ENCODE data around the gene ARHGAP44. TPM values are rescaled to one million over a fixed set of nuclear protein-coding genes. Genes with fewer than 3 reads are reported as not detected.

Gene ARHGAP44
- total RNA-seq, 4 donors from 2014 or later, result 10.9 to 22.0 (median 18.7) TPM

DNA sequence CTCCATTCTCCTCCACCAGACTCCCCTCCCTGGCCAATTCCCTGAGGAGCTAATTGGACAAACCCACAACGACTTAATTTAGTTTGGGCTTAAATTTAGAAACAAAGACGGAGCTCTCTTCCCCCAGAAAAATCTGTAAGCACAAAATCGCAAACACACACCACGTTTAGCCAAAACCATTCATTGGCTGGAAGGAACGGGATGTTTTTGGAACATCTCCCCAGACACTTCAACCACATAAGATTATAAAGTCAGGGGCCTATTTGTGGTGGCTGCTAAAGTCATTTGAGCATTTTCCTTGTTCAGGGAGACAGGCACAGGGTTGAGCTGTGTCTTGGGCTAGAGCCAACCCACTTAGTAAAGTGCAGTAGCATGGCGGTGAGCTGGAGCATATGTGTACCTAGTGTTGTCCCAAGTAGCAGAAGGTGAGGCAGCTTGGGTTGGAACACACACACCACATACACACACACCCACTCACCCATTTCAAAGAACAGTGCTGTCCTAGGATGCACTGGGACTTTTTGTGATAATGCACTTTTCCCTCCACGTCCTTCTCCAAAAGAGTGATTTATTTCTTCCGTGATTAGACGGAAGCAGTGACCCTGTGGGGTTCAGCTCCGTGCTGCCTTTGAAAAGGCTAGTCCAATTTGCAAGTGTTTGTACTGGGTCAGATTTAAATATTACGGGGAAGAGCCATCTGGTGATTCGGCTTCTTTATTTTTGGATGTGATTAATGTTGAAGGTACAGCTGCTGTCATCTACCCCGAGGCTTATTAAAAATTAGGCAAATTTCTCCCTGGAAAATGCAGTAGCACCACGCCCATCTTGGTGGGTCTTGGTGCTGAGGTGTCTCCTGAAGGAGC is 196.4 kb downstream of the ARHGAP44 start:
- H3K36me3 ChIP-seq, result peaks cover 0 to 5% of the 10 kb centered on the region in 2 donors
- DNase-seq, result peak; percentile 79 to 85
- H3K27ac ChIP-seq, result peak overlapping the region; percentile 28 to 55 (median 39)
- 53 to 59% methylated on average over 14 of the region's 14 CpGs for WGBS, 2 donors
- intact Hi-C loops (cut with DNase I), result loop anchor here (10.0 kb wide), 1 partner anchor 191 kb away; no protein-coding TSS in a partner anchor
- no peak overlapping the region for H3K4me3 ChIP-seq (replicated peaks in 1 of 3)
- H3K27me3 ChIP-seq, result no peaks in the 10 kb centered on the region
- TF ChIP-seq, protein P1, sequence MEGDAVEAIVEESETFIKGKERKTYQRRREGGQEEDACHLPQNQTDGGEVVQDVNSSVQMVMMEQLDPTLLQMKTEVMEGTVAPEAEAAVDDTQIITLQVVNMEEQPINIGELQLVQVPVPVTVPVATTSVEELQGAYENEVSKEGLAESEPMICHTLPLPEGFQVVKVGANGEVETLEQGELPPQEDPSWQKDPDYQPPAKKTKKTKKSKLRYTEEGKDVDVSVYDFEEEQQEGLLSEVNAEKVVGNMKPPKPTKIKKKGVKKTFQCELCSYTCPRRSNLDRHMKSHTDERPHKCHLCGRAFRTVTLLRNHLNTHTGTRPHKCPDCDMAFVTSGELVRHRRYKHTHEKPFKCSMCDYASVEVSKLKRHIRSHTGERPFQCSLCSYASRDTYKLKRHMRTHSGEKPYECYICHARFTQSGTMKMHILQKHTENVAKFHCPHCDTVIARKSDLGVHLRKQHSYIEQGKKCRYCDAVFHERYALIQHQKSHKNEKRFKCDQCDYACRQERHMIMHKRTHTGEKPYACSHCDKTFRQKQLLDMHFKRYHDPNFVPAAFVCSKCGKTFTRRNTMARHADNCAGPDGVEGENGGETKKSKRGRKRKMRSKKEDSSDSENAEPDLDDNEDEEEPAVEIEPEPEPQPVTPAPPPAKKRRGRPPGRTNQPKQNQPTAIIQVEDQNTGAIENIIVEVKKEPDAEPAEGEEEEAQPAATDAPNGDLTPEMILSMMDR (IDR thresholded peaks at IDR 0.05), result no peak
- TF ChIP-seq POLR2A (IDR thresholded peaks at IDR 0.05), result no peak
- H3K9me3 ChIP-seq, result no peaks in the 10 kb centered on the region
- peaks cover 4 to 49% of the 10 kb centered on the region in 2 donors for H3K4me1 ChIP-seq

GRCh38 chr17:12987120-12987519 is 197.8 kb downstream of the ARHGAP44 start:
- TF ChIP-seq, protein P1 (IDR thresholded peaks at IDR 0.05), result no peak
- no peak for TF ChIP-seq POLR2A (IDR thresholded peaks at IDR 0.05)
- Histone ChIP-seq H3K27me3 (no peaks in the 10 kb centered on the region), H3K36me3 (peaks cover 14 to 15% of the 10 kb centered on the region in 2 donors), H3K27ac (no peak overlapping the region), H3K4me3 (replicated peaks in 1 of 3) (no peak overlapping the region), H3K4me1 (peaks cover 4 to 49% of the 10 kb centered on the region in 2 donors), H3K9me3 (no peaks in the 10 kb centered on the region)
- WGBS, 2 donors, result 78 to 81% methylated on average over 12 of the region's 12 CpGs
- DNase-seq, result no peak
- intact Hi-C loops (cut with DNase I), result loop anchor here (10.0 kb wide), 1 partner anchor 192 kb away; no protein-coding TSS in a partner anchor

- WGBS, 2 donors, result 86 to 94% methylated on average over 25 of the region's 25 CpGs
- intact Hi-C loops (cut with DNase I), result no loop called here
Observed at GRCh38 chr17:12990041-12990808, 200.9 kb downstream of the ARHGAP44 start.

DNA sequence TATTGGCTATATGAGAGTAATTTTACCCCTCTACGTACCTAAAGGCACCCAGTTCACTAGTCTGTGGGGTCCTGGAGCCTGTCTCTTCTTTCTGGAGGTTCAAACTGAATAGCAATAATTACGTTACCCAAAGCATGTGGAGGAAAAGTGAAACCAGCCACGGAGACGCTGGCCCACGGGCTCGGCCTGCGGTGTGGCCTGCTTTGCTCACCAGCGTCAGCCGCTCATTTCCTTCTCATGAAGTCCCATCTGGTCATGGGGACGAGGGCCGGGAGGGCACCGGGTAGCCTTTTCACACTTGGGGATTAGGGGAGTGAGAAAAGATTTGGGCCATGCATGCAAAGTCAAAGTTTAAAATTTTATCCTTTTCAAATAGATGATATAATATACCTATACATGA is 201.6 kb downstream of the ARHGAP44 start:
- 94 to 95% methylated on average over 12 of the region's 12 CpGs for WGBS, 2 donors
- Histone ChIP-seq H3K9me3 (no peaks in the 10 kb centered on the region), H3K27me3 (no peaks in the 10 kb centered on the region), H3K4me3 (replicated peaks in 1 of 3) (no peak overlapping the region), H3K4me1 (peaks cover 4 to 26% of the 10 kb centered on the region in 2 donors), H3K27ac (no peak overlapping the region), H3K36me3 (peaks cover 52% of the 10 kb centered on the region in 2 donors)
- no peak for TF ChIP-seq POLR2A (IDR thresholded peaks at IDR 0.05)
- TF ChIP-seq, protein P1 (IDR thresholded peaks at IDR 0.05), result no peak
- no peak for DNase-seq
- intact Hi-C loops (cut with DNase I), result no loop called here

More at GRCh38 chr17:12990041-12990808, 200.9 kb downstream of the ARHGAP44 start:
- no peak for TF ChIP-seq POLR2A (IDR thresholded peaks at IDR 0.05)
- TF ChIP-seq, protein P1 (IDR thresholded peaks at IDR 0.05), result no peak
- Histone ChIP-seq H3K27ac (no peak overlapping the region), H3K36me3 (peaks cover 45% of the 10 kb centered on the region in 2 donors), H3K27me3 (no peaks in the 10 kb centered on the region), H3K4me3 (replicated peaks in 1 of 3) (no peak overlapping the region), H3K9me3 (no peaks in the 10 kb centered on the region), H3K4me1 (peaks cover 4 to 33% of the 10 kb centered on the region in 2 donors)
- peak in 1 of 2 donors; percentile 22 for DNase-seq

Data from thyroid gland (tissue), 4 donors.